Loucy (cell line): ENCODE results near the gene POLR2I.

ENCODE experiments used
- CTCF ChIP-seq: fragments of 200-600 bp; sonication (generic); conservative IDR thresholded peaks from 2 replicates; pipeline ENCODE4 v1.5.1; 2014; ENCODE audit warnings: mild to moderate bottlenecking, antibody characterized with exemption, low read length
- EZH2phosphoT487 ChIP-seq: fragments of 200-600 bp; IDR thresholded peaks from 2 replicates; pipeline ENCODE4 v1.6.1; 2018; ENCODE audit warnings: antibody characterized with exemption, mild to moderate bottlenecking, moderate library complexity, borderline replicate concordance

GRCh38 chr19:36110487-36111199, 4.0 kb downstream of the POLR2I start, which contains the start of gene OVOL3:
- TF ChIP-seq CTCF (no peak), EZH2phosphoT487 (no peak)
